ENCODE measurements around the gene POLR3H.

The POLR3H gene

DNA sequence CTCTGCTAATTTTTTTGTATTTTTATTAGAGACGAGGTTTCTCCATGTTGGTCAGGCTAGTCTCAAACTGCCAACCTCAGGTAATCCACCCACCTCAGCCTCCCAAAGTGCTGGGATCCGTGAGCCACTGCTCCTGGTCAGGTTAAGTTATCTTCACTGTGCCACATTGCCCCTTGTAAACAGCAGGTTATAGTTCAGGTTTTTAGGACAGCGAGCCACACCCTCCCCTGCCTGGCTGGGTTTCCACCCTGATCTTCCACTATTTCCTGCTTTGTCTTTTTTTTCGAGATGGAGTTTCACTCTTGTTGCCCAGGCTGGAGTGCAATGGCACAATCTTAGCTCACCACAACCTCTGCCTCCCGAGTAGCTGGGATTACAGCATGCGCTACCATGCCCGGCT is 59.2 kb downstream of the POLR3H start:
- no peak for DNase-seq (ENCODE audit: low read depth in 2 of 2)

DNA sequence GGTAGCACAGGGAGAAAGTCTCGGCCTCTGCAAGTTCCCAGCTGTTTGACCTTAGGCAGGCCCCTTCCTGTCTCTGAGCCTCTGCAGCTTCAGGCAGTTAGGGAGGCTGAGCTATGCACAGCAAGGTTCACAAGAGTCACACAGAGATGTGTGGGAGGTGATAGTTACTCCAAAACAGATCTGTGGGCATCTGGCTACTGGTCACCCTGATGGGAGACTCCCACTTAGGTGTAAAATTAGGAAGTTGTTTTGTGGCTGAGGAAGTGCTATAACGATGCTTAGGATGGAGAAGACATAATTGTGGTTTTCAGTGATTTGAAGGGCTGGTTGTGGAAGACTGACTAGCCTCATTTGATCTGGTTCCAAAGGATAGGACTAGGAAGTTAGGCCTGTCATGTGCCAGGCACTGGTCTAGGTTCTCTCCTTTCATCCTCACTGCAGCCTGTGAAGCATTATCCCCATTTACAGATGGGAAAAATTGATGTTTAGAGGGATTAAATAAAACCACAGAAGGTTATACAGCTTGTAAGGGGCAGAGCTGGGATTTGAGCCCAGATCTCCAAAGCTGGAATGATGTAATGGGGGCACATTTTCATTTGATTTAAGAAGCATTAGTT is 61.8 kb downstream of the POLR3H start:
- no peak for DNase-seq (ENCODE audit: low read depth in 2 of 2)

DNA sequence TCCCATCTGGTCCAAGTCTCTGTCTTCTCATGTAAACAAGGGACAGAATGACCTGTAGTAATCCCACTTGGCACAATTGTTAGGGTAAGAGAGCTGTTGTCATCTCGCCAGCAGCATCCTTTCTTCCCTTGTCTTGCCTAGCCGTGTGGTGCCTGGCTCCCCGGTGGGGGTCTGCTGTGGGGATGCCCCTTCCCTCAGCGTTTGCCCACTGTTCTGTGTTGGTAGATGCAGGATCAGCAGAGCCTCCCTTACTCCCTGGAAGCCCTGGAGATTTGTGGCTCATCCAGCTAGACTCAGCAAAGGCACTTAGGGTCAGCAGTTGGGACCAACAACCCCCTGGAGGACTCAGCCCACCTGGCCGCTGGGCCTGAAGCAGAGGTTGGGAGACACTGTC is 62.3 kb downstream of the POLR3H start:
- DNase-seq (ENCODE audit: low read depth in 2 of 2): no peak

DNA sequence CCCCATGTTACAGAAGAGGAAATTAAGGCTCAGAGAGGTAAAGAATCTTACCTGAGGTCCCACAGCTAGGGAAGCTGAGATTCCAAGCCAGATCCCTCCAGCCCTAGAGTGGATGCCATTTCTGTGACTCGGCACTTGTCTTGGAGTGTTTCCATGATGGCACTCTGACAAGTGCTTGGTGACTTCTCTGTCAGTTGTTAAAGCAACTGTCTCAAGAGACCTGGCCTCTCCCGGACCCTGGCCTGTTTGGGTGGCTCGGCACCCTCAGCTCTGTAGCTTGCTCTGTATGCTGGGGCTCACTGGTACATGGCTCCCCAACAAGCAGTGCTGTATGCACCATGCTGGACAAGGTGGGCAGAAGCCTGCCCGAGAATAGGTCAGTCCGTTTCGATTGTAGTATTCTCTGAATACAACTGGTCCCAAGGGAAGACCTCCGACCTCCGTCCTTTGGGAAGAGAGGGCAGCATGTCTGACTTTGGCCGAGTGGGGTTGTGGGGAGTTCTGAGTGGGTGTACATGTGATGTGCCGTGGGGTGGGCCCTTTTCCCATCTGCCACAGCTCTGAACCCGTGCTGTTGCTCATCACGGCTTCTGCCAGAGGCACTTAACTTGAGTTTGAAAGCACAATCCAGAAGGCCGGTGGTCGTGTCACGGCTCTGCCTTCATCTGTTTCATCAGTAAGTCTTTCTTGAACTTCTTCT is 63.0 kb downstream of the POLR3H start:
- no peak for DNase-seq (ENCODE audit: low read depth in 2 of 2)

DNA sequence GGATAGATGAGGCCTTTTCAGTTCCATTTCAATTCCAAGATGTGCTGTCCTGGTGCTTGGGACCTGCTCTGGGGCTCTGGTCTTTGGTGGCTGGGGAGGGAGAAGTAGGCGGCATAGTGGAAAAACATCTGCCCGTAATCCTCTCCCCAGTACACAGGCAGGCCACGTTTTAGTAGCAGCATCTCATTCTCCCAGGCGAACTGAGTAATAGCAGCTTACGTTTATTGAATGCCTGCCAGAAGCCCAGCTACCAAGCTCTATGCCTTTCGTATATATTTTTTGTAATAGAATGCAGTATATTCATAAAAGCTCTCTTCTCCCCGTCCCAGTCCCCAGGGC is 63.9 kb downstream of the POLR3H start:
- no peak for DNase-seq (ENCODE audit: low read depth in 2 of 2)

DNA sequence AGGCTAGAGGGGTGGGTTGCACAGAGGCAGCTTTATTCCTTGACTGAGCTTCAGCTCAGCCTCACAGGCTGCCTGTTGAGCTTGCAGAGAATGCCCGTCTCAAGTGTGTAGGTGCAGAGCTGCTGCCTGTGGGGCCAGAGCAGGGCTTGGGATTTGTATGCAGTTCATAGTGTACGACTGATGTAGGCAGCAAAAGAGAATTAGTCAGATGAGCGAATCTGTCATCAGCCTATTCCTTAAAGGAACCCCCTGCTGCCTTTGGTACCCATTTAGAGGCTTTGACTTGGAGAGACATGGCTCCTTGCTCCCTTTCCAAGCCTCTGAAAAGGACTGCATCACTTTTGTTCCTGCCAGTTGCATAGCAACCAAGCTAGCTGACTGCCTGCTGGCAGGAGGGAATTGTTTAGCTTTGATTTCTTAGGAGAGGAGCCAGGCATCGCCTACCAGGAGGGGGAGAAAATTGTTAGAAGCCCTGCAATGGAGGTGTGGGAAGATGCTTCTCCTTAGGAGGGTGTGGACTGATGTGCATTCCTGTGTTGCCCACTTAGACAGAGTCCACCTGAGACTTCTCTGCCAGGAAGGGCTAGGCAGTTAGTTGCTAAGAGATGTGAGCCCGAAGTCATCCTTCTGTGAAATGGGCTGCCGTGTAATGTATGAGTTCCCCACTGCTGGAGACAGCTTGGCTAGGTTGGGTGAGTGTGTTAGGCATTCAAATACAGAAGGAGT is 64.4 kb downstream of the POLR3H start:
- no peak for DNase-seq (ENCODE audit: low read depth in 2 of 2)

DNA sequence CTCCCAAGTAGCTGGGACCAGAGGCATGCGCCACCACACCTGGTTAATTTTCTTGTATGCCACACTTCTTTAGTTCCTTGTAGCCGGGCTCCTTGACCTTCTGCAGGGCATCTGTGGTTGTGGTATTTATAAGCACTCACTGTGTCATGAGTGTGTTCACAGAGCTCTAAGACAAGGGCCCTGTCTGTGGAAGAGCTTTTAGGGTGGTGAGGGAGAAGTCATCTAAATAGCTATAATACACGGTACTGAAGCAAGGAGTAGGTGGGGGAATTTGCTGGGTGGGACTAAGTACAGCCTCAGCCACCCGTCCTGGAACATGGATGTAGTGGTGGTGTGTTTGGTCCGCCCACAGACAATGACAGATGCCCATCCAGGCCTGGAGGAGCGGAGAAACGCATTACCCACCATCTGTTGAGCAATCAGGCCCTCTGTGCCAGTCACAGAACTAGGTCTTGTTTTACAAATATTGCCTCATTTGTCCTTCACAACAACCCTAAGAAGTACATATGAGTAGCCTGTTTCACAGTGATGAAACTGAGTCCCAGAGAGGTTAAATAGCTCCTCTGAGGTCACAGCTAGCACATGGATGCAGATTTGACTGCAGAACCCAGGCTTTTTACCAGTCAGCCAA is 65.3 kb downstream of the POLR3H start:
- DNase-seq (ENCODE audit: low read depth in 2 of 2): no peak

DNA sequence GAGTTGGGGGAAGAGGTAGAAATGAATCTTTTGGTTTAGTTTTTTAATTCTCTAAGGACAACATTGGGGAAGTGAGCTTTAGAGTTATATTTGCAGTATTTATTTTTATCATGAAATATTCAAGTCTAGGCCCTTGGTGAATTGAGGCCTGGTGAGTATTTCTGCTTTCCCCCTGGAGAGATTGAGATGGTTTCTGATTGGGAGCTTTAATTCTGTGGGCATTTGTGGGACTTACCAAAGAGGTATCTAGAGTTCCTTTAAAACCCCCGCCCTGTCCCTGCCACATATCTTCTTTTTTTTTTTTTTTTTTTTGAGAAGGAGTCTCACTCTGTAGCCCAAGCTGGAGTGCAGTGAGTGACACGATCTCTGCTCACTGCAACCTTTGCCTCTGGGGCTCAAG is 65.8 kb downstream of the POLR3H start:
- DNase-seq (ENCODE audit: low read depth in 2 of 2): no peak
